CD4-positive, alpha-beta T cell treated with Interleukin-15 for 4 hours (primary cell): ENCODE measurements around the gene CD84.
"Not testable (repeated sequence)": the region's sequence is repeated elsewhere in the genome, so short reads cannot be mapped to it uniquely, and the experiment has no call there.

Experiments used
- DNase-seq: peaks from one replicate; pipeline ENCODE4 v3.0.0-alpha.2; 2020; ENCODE audit warnings: low spot score

The CD84 gene

GRCh38 chr1:160541622-160542302 is 37.5 kb downstream of the CD84 start:
- DNase-seq: no peak

- no peak for DNase-seq
Measured at GRCh38 chr1:160540859-160541233, 38.5 kb downstream of the CD84 start.

GRCh38 chr1:160539990-160540858 is 39.1 kb downstream of the CD84 start:
- DNase-seq: peak; percentile 66

- no peak for DNase-seq
Measured at GRCh38 chr1:160539684-160539989, 39.7 kb downstream of the CD84 start.

- no peak for DNase-seq
Measured at GRCh38 chr1:160538985-160539651, 40.2 kb downstream of the CD84 start.

GRCh38 chr1:160537714-160538665 is 41.3 kb downstream of the CD84 start:
- no peak for DNase-seq

- DNase-seq: no peak
Measured at GRCh38 chr1:160534823-160535605, 44.3 kb downstream of the CD84 start.

GRCh38 chr1:160532557-160532813 is 46.8 kb downstream of the CD84 start:
- DNase-seq: not testable (repeated sequence)

- not testable (repeated sequence) for DNase-seq
Measured at GRCh38 chr1:160531809-160532556, 47.3 kb downstream of the CD84 start.

- not testable (repeated sequence) for DNase-seq
Measured at GRCh38 chr1:160529401-160529952, 49.8 kb downstream of the CD84 start.

GRCh38 chr1:160523789-160524188 is 55.5 kb downstream of the CD84 start:
- not testable (repeated sequence) for DNase-seq

- peak; percentile 57 for DNase-seq
Measured at GRCh38 chr1:160522622-160523345, 56.5 kb downstream of the CD84 start, which contains the start of gene SLAMF6. TSS of gene SLAMF6 (minus strand) at chr1:160523255. CDS start at chr1:160523192, 63 bp downstream.

GRCh38 chr1:160522136-160522535 is 57.2 kb downstream of the CD84 start:
- DNase-seq: no peak

GRCh38 chr1:160521554-160521953 is 57.7 kb downstream of the CD84 start:
- DNase-seq: no peak

GRCh38 chr1:160520999-160521398 is 58.3 kb downstream of the CD84 start:
- DNase-seq: peak; percentile 24

GRCh38 chr1:160520582-160520981 is 58.7 kb downstream of the CD84 start:
- no peak for DNase-seq

- peak; percentile 48 for DNase-seq
Measured at GRCh38 chr1:160519642-160520435, 59.5 kb downstream of the CD84 start.

- not testable (repeated sequence) for DNase-seq
Measured at GRCh38 chr1:160517519-160517918, 61.8 kb downstream of the CD84 start.

GRCh38 chr1:160515908-160516307 is 63.4 kb downstream of the CD84 start:
- DNase-seq: not testable (repeated sequence)
